ENCODE data around the gene TMCO1.

DNA sequence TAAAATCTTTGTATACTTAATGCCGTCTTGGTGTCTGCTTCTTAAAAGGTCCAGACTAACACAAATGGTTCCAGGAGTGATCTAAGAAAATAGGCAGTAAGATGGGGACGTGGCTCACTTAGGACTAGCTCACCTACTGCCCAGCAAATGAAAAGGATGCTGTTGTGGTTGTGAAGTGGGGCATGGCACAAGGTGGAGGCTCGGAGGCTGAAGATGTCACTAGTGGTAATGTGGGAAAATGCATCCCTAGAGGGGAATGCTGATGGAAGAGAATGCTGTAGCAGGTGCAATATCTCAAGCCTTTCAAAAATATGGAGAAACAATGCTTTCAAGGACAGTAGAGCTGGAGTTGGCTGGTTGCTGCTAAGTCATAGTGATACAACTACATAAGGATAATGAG, 47.5 kb upstream of the TMCO1 start:
- no peak for TF ChIP-seq POLR2A (IDR thresholded peaks at IDR 0.05)
- TF ChIP-seq, protein P1, sequence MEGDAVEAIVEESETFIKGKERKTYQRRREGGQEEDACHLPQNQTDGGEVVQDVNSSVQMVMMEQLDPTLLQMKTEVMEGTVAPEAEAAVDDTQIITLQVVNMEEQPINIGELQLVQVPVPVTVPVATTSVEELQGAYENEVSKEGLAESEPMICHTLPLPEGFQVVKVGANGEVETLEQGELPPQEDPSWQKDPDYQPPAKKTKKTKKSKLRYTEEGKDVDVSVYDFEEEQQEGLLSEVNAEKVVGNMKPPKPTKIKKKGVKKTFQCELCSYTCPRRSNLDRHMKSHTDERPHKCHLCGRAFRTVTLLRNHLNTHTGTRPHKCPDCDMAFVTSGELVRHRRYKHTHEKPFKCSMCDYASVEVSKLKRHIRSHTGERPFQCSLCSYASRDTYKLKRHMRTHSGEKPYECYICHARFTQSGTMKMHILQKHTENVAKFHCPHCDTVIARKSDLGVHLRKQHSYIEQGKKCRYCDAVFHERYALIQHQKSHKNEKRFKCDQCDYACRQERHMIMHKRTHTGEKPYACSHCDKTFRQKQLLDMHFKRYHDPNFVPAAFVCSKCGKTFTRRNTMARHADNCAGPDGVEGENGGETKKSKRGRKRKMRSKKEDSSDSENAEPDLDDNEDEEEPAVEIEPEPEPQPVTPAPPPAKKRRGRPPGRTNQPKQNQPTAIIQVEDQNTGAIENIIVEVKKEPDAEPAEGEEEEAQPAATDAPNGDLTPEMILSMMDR (IDR thresholded peaks at IDR 0.05), result no peak

All from heart left ventricle (tissue), 13 donors.